Measurements from ENCODE around the gene QKI.

QKI gene

DNA sequence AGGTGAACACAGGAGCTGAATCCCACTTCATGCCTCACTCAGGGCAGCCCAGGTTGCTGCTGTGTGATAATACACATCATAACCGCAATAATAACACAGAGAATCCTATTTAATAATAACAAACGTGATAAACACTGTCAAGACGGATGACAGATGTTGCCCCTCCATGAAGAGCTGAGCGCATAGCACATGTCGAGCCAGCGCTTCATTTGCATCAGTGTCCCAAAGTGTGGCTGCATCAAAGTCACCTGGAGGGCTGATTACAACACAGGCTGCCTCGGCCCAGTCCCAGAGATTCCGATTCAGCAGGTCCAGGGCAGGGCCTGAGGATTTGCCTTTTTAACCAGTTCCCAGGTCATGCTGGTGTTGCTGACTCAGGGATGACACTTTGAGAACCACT lies 198.5 kb downstream of the QKI start:
- DNase-seq: no peak
- Mint-ChIP-seq H3K4me1 (peaks cover 17% of the 10 kb centered on the region), H3K36me3 (ENCODE audit: low read depth) (no peaks in the 10 kb centered on the region), H3K27ac (no peak overlapping the region), H3K27me3 (ENCODE audit: low read depth, poor library complexity) (peaks cover 8% of the 10 kb centered on the region), H3K4me3 (no peak overlapping the region), H3K9me3 (no peaks in the 10 kb centered on the region)
- TF ChIP-seq, protein P1, sequence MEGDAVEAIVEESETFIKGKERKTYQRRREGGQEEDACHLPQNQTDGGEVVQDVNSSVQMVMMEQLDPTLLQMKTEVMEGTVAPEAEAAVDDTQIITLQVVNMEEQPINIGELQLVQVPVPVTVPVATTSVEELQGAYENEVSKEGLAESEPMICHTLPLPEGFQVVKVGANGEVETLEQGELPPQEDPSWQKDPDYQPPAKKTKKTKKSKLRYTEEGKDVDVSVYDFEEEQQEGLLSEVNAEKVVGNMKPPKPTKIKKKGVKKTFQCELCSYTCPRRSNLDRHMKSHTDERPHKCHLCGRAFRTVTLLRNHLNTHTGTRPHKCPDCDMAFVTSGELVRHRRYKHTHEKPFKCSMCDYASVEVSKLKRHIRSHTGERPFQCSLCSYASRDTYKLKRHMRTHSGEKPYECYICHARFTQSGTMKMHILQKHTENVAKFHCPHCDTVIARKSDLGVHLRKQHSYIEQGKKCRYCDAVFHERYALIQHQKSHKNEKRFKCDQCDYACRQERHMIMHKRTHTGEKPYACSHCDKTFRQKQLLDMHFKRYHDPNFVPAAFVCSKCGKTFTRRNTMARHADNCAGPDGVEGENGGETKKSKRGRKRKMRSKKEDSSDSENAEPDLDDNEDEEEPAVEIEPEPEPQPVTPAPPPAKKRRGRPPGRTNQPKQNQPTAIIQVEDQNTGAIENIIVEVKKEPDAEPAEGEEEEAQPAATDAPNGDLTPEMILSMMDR (IDR thresholded peaks at IDR 0.05): no peak

DNA sequence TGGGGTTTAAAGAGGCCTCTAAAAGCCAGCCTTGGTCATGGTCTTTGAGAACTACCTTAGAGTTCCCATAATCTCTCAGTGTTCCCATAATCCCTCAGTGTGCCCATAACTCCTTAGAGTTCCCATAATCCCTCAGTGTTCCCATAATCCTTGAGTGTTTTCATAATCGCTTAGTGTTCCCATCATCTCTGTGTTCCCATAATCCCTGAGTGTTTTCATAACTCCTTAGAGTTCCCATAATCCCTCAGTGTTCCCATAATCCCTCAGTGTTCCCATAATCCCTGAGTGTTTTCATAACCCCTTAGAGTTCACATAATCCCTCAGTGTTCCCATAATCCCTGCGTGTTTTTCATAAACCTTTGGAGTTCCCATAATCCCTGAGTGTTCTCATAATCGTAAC lies 199.2 kb downstream of the QKI start:
- no peak overlapping the region for H3K4me3 Mint-ChIP-seq
- no peak for DNase-seq
- H3K4me1 Mint-ChIP-seq: peaks cover 11% of the 10 kb centered on the region
- H3K36me3 Mint-ChIP-seq (ENCODE audit: low read depth): no peaks in the 10 kb centered on the region
- H3K27me3 Mint-ChIP-seq (ENCODE audit: low read depth, poor library complexity): peaks cover 11% of the 10 kb centered on the region
- TF ChIP-seq, protein P1 (IDR thresholded peaks at IDR 0.05): no peak
- no peaks in the 10 kb centered on the region for H3K9me3 Mint-ChIP-seq
- H3K27ac Mint-ChIP-seq: no peak overlapping the region

DNA sequence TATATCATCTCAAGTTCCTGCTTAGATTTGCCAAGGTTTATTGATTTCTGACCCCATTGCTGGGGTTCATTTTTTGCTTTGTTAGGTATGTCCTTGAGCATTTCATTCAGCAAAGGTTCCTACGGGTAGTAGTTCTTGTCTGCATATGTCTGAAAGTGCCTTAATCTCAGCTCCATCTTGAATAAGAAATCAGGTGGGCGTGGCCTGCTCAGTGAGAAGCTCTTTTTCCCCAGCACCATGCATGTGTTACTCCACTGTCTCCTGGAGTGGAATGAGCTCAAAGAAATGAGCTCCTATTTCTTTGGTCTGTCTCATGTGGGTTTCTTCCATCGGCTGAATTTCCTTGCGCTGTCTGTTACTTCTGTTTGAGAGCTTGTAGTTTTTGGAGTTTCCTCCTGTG lies 201.9 kb downstream of the QKI start:
- Mint-ChIP-seq H3K27ac (no peak overlapping the region), H3K36me3 (ENCODE audit: low read depth) (peaks cover under 1% of the 10 kb centered on the region), H3K9me3 (peaks cover 8% of the 10 kb centered on the region), H3K4me3 (no peak overlapping the region), H3K4me1 (no peaks in the 10 kb centered on the region), H3K27me3 (ENCODE audit: low read depth, poor library complexity) (peaks cover 14% of the 10 kb centered on the region)
- TF ChIP-seq, protein P1 (IDR thresholded peaks at IDR 0.05): no peak
- no peak for DNase-seq

DNA sequence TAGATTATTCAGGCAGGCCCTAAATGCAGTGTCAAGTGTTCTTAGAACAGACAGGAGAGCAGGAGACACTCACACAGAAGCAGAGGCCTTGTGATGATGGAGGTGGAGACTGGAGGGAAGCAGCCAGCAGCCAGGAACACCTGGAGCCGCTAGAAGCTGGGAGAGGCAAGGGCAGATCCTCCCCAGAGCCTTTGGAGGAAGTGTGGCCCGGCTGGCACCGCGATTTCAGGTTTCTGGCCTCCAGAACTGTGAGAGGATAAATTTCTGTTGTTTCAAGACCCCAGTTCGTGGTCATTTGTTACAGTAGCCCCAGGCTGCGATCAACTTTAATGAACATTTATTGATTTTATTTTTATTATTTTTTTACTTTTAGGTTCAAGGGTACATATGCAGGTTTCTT lies 203.0 kb downstream of the QKI start:
- peaks cover 14% of the 10 kb centered on the region for H3K27me3 Mint-ChIP-seq (ENCODE audit: low read depth, poor library complexity)
- H3K9me3 Mint-ChIP-seq: peaks cover 17% of the 10 kb centered on the region
- H3K27ac Mint-ChIP-seq: no peak overlapping the region
- no peak overlapping the region for H3K4me3 Mint-ChIP-seq
- H3K36me3 Mint-ChIP-seq (ENCODE audit: low read depth): peaks cover 9% of the 10 kb centered on the region
- no peaks in the 10 kb centered on the region for H3K4me1 Mint-ChIP-seq
- DNase-seq: no peak
- TF ChIP-seq, protein P1 (IDR thresholded peaks at IDR 0.05): no peak

DNA sequence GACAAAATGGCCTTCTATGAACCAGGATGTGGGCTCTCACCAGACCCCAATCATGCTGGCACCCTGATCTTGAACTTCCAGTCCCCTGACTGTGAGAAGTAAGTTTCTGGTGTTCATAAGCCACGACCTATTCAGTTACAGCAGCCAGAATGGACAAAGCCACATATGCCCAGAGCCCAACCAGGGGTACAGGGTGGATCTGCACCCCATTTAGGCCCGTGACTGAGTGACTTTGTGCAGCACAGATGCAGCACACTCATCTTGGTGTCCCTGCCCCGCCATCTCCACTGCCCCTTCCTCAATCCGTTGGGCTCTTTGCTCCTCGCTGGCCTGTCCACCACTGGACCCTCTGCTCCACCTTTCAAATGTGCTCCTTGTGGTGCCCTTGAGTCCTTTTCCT lies 205.6 kb downstream of the QKI start:
- DNase-seq: no peak
- H3K9me3 Mint-ChIP-seq: peaks cover 19% of the 10 kb centered on the region
- H3K36me3 Mint-ChIP-seq (ENCODE audit: low read depth): peaks cover 9% of the 10 kb centered on the region
- TF ChIP-seq, protein P1 (IDR thresholded peaks at IDR 0.05): no peak
- H3K4me1 Mint-ChIP-seq: no peaks in the 10 kb centered on the region
- peak overlapping the region; percentile 34 for H3K27ac Mint-ChIP-seq
- no peak overlapping the region for H3K4me3 Mint-ChIP-seq
- peaks cover 9% of the 10 kb centered on the region for H3K27me3 Mint-ChIP-seq (ENCODE audit: low read depth, poor library complexity)

DNA sequence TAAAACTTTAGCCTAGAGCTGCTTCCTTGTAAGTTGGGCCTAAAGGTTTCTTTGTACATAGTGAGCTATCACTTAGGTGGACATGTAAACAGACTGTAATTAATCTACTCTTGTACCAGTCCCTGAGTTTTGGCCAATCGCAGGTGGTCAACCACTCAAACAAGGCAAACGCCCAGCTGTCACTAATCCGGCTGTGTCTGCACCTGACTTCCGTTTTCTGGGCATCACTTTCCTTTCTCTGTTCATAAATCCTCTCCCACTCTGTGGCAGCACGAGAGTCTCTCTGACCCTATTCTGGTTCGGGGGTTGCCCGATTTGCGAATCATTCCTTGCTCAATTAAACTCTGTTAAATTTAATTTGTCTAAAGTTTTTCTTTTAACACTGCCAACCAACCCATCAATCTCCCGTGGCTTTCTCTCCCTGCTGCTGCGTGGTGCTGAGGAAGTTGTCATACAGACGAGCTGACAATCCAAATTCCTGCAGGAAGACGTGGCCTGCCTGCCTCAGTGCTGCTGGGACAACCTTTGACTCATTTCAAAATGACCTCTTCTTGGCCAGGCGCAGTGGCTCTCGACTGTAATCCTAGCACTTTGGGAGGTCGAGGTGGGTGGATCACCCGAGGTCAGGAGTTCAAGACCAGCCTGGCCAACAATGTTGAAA lies 206.3 kb downstream of the QKI start:
- TF ChIP-seq, protein P1 (IDR thresholded peaks at IDR 0.05): no peak
- Mint-ChIP-seq H3K4me3 (no peak overlapping the region), H3K9me3 (peaks cover 19% of the 10 kb centered on the region), H3K4me1 (peaks cover 2% of the 10 kb centered on the region), H3K27ac (no peak overlapping the region), H3K27me3 (ENCODE audit: low read depth, poor library complexity) (peaks cover 9% of the 10 kb centered on the region), H3K36me3 (ENCODE audit: low read depth) (peaks cover 9% of the 10 kb centered on the region)
- no peak for DNase-seq
